ENCODE data around the gene ANKRD11.
"Not testable (repeated sequence)": the region's sequence is repeated elsewhere in the genome, so short reads cannot be mapped to it uniquely, and the experiment has no call there.

Gene ANKRD11

DNA sequence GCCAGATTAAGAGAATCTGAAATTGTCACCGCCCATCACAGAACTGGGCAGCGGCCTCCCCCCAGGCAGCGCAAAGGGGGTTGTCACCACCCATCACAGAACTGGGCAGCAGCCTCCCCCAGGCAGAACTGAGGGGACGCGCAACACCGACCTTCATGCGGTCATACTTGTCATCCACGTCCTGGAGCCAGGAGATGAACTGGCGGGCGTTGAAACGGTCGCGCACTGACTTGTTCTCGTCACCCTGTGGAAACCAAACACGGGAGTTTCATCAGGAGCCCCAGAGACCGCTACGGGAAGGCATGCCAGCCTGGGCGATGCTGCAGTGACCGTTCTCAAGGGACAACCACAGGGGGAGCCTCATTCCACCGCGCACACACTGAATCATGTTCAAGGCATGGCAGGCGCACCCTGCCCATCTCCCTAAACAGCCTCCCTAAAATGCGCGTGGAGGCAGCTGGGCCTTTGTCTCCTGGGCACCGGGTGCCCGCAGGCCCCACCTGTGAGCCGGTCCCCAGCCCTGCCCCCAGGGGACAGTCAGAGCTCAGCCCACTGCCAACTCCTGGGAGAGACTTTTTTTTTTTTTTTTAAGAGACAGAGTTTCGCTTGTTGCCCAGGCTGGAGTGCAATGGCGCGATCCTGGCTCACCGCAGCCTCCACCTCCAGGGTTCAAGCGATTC is 219.6 kb downstream of the ANKRD11 start:
- Histone ChIP-seq H3K27ac (no peak overlapping the region), H3K4me3 (no peak overlapping the region)

DNA sequence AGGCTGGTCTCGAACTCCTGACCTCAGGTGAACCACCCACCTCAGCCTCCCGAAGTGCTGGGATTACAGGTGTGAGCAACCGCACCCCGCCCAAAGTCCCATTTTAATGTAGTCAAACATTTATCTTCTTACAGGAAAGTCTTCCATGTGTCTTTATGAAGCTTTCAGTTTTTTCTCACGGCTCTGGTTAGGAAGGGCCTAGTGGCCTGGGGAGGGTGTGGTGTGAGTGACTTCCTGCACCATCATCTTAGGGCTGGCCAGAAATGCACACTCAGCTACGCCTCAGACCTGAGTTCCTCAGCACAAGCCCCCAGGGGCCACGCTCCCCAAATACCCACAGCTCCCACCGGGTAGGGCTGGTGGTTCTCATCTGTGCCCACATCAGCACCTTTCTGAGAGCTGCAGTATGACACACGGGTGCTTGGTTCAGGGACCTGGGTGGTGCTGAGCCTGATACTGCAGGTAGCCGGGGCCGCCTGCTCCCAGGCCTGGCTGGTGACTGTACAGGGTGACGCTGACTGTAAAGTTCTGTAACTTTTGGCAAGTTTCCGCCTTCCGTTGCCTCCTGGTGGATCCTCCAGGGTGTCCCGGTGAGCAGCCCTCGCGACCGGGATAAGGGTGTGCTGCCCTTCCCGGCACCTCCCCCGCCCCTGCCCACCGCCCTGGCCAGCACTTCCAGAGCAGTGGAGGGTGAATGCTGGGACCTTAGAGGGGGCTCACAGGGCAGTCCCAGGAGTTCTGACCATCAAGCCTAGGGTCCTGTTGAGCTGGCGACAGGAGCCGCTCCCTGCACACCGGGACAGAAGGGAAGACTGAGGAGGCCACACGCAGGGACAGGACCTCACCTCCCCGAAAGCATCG is 220.3 kb downstream of the ANKRD11 start:
- no peak overlapping the region for H3K27ac ChIP-seq
- no peak overlapping the region for H3K4me3 ChIP-seq

DNA sequence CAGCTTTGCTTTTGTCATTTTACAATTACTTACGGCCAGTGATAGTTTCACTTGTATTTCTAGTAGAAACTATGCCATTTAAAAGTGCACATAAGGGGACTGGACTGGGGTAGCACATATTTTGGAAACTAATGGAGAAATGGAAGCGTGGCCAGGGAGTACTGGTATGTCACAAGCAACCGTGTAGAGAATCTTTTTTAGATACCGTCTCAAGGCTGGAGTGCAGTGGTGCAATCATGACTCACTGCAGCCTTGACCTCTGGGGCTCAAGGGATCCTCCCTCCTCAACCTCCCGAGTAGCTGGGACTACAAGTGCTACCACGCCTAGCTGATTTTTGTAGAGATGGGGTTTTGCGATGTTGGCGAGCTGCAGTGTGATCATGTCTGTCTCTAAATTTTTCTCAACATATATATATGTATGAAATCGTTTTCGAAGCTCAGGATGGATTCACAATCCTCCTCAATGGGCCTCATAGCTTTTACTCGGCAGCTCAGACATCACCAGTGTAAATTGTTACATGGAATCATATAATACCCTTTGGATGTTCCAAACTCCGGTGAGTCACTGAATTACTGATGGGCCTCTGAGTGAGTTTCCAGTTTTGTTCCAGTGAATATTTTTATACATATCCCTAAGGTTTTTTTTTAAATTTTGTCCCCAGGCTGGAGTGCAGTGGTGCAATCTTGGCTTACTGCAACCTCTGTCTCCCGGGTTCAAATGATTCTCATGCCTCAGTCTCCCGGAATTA is 221.2 kb downstream of the ANKRD11 start:
- H3K4me3 ChIP-seq = no peak overlapping the region
- H3K27ac ChIP-seq = no peak overlapping the region

GRCh38 chr16:89268585-89268984 is 221.8 kb downstream of the ANKRD11 start:
- H3K27ac ChIP-seq = no peak overlapping the region

GRCh38 chr16:89267746-89268145 is 222.6 kb downstream of the ANKRD11 start:
- H3K27ac ChIP-seq, H3K4me3 ChIP-seq: not testable (repeated sequence)

More at GRCh38 chr16:89268585-89268984, 221.8 kb downstream of the ANKRD11 start:
- H3K4me3 ChIP-seq = no peak overlapping the region

DNA sequence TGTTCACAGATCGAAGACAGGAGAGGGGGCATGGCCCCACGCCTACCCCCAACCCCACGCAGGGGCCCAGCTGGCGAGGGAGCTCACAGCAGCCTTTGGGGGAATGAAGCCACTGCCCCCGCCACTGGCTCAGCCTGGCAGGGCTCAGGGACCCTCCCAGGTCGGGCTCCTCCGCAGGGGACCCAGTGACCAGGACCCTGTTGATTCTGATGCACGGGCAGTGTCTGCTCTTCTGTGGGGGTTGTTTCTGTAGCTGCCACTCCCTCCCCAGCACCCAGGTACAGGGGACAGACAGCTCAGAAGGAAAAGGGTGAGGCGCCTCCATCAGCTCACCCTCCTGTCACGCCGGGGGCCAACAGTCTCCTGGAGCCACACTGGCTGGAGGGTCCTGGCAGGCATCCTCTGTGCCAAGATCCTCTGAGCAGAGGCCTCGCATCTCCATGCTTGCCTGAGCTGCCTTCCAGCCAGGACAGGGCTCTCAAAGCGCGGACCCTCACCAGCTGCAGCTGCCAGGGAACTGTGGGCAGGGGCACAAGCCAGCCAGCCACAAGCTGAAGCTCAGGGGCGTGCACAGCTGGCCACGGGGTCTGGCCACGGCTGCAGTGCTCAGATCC is 223.7 kb downstream of the ANKRD11 start:
- no peak overlapping the region for H3K4me3 ChIP-seq
- no peak overlapping the region for H3K27ac ChIP-seq

- Histone ChIP-seq H3K4me3 (no peak overlapping the region), H3K27ac (no peak overlapping the region)
Observed at GRCh38 chr16:89265647-89266046, 224.7 kb downstream of the ANKRD11 start.

DNA sequence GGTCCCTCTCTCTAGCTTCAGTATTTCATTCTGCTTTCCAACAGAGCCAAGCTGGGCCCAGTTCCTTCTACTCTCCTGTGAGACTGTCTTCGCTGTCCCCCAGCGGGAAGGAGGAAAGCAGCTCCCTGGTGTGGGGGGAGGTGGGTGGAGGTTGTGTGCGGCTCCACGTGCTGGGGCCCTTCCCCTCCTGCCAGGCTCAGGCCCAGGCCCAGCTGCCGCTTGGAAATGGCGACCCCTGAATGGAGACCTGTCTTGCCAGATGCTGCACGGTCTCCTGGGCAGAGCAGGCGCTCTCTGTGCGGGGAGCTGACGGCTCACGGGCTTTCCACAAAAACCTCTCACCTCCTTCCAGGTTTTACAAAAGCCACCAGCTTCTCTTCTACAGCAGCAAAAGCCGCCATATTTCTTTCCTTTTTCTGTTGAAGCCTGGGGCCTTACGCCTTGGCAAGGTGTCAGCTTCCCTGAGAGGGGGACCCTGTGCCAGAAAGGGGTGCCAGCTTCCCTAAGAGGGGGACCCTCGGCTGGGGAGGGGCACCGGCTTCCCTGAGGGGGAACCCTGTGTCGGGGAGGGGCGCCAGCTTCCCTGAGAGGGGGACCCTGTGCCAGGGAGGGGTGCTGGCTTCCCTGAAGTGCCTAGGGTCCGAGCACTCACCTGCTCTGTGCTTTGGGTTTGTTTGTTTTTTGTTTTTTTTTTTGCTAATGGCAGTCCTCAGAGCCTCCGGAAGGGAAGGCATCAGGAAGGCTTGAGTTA is 225.4 kb downstream of the ANKRD11 start:
- Histone ChIP-seq H3K4me3 (no peak overlapping the region), H3K27ac (no peak overlapping the region)

GRCh38 chr16:89261691-89262563 is 228.4 kb downstream of the ANKRD11 start:
- Histone ChIP-seq H3K4me3 (no peak overlapping the region), H3K27ac (peak overlapping the region in 4 of 21 experiments; percentile 5 to 58 (median 24))

GRCh38 chr16:89259901-89260300 is 230.5 kb downstream of the ANKRD11 start:
- not testable (repeated sequence) for H3K4me3 ChIP-seq, H3K27ac ChIP-seq

GRCh38 chr16:89257757-89258465 is 232.4 kb downstream of the ANKRD11 start:
- peak overlapping the region in 5 of 7 experiments; percentile 14 to 38 (median 28) for H3K4me3 ChIP-seq
- H3K27ac ChIP-seq = peak overlapping the region in 2 of 21 experiments; percentile 57 to 60

- peak overlapping the region; percentile 14 to 38 (median 22) for H3K4me3 ChIP-seq
- H3K27ac ChIP-seq = peak overlapping the region in 10 of 21 experiments; percentile 6 to 65 (median 37)
Observed at GRCh38 chr16:89257281-89257731, 233.1 kb downstream of the ANKRD11 start.

- peak overlapping the region; percentile 14 to 38 (median 22) for H3K4me3 ChIP-seq
- H3K27ac ChIP-seq = peak overlapping the region in 10 of 21 experiments; percentile 6 to 65 (median 37)
Observed at GRCh38 chr16:89256651-89257254, 233.6 kb downstream of the ANKRD11 start.

- no peak overlapping the region for H3K4me3 ChIP-seq
- no peak overlapping the region for H3K27ac ChIP-seq
Observed at GRCh38 chr16:89253548-89254287, 236.6 kb downstream of the ANKRD11 start.

DNA sequence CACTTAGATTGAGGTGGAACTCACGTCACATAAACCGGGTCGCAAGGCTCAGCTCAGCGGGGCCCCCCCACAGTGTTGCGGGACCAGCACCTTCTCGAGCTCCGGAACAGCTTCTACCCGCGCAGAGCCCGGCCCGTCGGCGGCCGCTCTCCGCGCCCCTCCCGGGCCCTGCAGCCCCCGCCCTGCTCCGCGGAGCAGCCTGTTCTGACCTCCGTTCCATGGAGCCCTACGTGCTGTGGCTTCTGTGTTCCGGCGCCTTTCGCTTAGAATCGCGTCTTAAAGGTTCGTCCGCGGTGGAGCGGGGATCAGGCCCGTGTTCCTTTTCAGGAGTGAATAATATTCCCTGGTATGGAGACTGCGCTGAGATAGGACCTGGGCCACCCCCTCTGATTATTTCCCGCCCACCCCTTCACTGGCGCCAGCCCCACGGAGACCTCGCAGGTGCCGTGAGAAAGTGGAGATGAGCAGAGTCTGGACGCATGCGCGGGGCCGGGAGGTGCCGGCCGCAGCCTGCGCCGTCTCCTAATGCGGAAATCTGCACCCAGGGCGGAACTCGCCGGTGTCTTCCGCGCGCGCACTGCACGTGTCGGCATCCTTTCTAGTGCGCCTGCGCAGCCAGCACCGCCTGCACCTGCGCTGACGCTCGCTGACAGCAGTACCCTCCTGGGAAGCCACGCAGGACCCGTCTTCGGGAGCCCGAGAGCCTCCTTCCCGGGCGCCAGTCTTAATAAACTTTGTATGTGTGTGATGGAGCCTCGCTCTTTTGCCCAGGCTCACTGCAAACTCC is 242.0 kb downstream of the ANKRD11 start:
- peak overlapping the region in 5 of 7 experiments; percentile 23 to 51 (median 44) for H3K4me3 ChIP-seq

DNA sequence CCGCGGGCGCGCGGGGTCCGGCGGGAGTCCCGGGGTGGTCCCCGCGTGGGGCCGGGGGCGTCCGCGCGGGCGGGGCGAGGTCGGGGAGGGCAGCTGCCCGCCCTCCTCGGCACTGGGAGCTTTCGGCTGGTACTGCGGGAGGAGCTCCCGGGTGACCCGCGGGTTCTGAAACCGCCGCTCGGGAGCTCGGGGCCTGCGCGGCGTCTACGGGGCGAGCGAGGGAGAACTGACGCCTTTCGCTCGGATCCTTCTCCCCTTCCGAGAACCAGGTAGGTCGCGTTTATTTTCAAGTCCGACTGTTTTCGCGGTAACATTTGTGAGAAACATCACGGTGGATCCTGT is 242.7 kb downstream of the ANKRD11 start:
- H3K27ac ChIP-seq = not testable (repeated sequence)
- H3K4me3 ChIP-seq = peak overlapping the region; percentile 23 to 51 (median 38)

More for the DNA sequence above, 242.0 kb downstream of the ANKRD11 start:
- H3K27ac ChIP-seq = no peak overlapping the region
